ENCODE measurements around the gene GLRX5.
"Not testable (repeated sequence)": the region's sequence is repeated elsewhere in the genome, so short reads cannot be mapped to it uniquely, and the experiment has no call there.

The GLRX5 gene

GRCh38 chr14:95498622-95499353, 36.1 kb upstream of the GLRX5 start:
- DNase-seq (ENCODE audit: low read depth in 2 of 2): no peak

GRCh38 chr14:95499354-95499750, 35.5 kb upstream of the GLRX5 start:
- no peak for DNase-seq (ENCODE audit: low read depth in 2 of 2)

GRCh38 chr14:95500201-95500681, 34.6 kb upstream of the GLRX5 start:
- DNase-seq (ENCODE audit: low read depth in 2 of 2): no peak

DNA sequence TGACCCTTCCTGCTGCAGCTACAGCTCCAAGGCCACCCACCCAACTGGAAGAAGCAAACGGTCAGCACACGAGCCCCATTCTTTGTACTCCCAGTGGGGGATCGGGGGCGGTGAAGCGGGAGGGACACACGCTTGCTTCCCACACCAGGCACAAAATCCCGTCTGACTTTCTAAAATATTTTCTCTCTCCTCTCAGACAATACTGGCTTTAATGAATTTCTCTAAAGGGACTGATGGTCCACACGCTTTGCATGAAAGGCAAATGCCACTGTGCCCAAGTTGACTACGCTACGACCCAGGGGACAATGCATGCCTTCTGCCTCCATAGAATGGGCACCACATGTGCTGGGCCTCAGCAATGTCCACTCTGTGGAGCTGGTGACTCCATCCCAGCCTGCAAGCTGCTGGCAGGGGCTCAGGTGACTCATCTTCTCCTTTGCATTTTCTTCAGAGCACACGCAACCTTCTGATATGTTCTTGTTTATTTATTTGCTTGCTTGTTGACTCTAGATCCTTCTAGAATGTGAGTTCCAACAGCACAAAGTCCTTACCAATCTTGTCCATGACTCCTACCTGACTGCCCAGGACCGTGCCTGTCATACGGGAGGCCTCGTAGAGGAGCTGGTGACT, 34.0 kb upstream of the GLRX5 start:
- DNase-seq (ENCODE audit: low read depth in 2 of 2): no peak

- no peak for DNase-seq (ENCODE audit: low read depth in 2 of 2)
Observed at GRCh38 chr14:95502381-95502950, 32.4 kb upstream of the GLRX5 start.

DNA sequence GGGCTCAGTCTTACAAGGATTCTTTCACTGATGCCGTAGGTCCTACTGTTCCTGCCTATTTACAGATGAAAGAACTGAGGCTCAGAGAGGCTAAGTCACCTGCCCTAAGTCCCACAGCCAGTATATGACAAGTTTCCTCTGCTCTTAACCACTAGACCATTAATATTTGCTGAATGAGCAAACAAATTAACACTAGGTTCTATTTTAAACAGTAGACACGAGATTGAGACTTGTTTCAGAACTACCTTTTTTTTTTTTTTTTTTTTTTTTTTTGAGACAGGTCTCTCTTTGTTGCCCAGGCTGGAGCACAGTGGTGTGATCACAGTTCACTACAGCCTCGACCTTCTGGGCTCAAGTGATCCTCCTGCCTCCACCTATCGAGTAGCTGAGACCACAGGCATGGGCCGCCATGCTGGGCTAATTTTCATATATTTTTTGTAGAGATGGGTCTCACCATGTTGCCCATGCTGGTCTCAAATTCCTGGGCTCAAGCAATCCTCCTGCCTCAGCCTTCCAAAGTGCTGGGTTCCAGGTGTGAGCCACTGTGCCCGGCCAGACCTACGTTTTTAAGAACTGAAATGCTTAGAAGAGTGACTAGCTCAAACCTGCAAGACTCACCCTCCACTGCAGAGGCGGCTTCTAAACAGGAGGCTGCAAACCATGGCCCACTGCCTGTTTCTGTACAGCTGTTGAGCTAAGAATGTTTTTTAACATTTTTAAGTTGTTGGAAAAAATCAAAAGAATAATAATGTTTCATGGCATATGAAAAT, 31.3 kb upstream of the GLRX5 start:
- DNase-seq (ENCODE audit: low read depth in 2 of 2): no peak

- DNase-seq (ENCODE audit: low read depth in 2 of 2): no peak
Observed at GRCh38 chr14:95504135-95505029, 30.5 kb upstream of the GLRX5 start.

GRCh38 chr14:95505030-95505589, 29.7 kb upstream of the GLRX5 start:
- DNase-seq (ENCODE audit: low read depth in 2 of 2): no peak

DNA sequence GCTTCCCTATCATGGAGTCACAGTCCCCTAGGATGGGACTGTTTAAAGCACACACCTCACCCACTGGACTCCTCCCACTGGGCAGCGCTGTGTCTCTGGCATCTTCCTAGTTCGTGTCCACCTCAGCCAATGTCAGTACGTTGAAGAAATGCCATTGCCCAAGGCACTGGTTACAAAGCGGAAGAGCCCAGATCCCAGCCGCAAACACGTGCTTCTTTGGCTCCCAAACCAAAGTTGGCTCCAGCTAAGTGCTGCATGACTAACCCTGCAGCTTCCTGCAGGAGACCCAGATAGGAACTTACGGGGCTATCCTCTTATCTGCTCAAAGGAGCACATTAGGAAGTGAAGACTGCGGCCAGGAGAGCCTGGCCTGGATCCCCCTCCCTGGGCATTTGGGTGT, 27.7 kb upstream of the GLRX5 start:
- no peak for DNase-seq (ENCODE audit: low read depth in 2 of 2)

- no peak for DNase-seq (ENCODE audit: low read depth in 2 of 2)
Observed at GRCh38 chr14:95507701-95508103, 27.1 kb upstream of the GLRX5 start.

DNA sequence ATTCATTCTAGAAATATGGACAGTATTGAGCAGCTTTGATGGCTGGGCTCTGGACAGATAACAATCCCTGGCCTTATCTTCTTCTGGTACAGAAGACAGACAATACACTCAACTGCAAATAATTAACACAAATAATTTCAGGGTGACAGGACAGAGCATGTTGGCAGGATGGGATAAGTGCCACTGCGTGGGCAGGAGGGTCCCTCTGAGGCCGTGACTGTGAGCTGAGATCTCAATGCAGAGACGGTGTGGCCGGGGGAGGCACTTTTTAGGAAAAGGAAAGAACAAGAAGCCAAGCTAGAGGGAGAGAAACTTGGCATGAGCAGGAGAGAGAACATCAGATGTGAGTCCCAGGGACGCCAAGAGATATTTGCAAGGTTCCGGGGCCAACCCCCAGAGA, 26.5 kb upstream of the GLRX5 start:
- no peak for DNase-seq (ENCODE audit: low read depth in 2 of 2)

- DNase-seq (ENCODE audit: low read depth in 2 of 2): no peak
Observed at GRCh38 chr14:95509495-95509894, 25.4 kb upstream of the GLRX5 start.

GRCh38 chr14:95510344-95510743, 24.5 kb upstream of the GLRX5 start:
- not testable (repeated sequence) for DNase-seq (ENCODE audit: low read depth in 2 of 2)

- DNase-seq (ENCODE audit: low read depth in 2 of 2): no peak
Observed at GRCh38 chr14:95510804-95511203, 24.0 kb upstream of the GLRX5 start.

DNA sequence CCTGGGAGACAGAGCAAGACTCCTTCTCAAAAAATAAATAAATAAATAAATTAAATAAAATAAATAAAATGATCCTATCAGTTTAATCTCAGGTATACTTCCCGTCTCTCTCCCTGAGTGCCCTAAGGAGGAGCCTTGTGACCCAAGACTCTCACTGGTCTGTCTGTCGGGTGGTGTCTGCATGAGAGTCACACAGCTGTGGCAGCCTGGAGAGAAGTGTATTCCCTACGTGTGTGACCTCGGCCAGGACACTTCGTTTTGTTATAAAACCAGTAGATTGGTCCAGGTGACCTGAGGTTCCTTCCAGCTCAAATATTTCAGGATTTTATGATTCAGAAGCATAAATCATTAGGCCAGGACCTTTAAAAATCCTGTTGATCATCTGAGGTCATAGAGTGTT, 23.2 kb upstream of the GLRX5 start:
- DNase-seq (ENCODE audit: low read depth in 2 of 2): no peak

GRCh38 chr14:95513291-95513690, 21.6 kb upstream of the GLRX5 start:
- DNase-seq (ENCODE audit: low read depth in 2 of 2): no peak

- DNase-seq (ENCODE audit: low read depth in 2 of 2): no peak
Observed at GRCh38 chr14:95514131-95515079, 20.4 kb upstream of the GLRX5 start.

- DNase-seq (ENCODE audit: low read depth in 2 of 2): no peak
Observed at GRCh38 chr14:95515080-95515489, 19.8 kb upstream of the GLRX5 start.

GRCh38 chr14:95515596-95516552, 19.0 kb upstream of the GLRX5 start:
- peak; percentile 72 to 85 for DNase-seq (ENCODE audit: low read depth in 2 of 2)
